NCI-H1092 (cell line): ENCODE results near the gene DNAJC6.
"Not testable (repeated sequence)": the region's sequence is repeated elsewhere in the genome, so short reads cannot be mapped to it uniquely, and the experiment has no call there.

Experiments
- DNase-seq: peaks from one replicate; lab custom pipeline; 2025; lab: John Stamatoyannopoulos, UW

Gene DNAJC6

DNA sequence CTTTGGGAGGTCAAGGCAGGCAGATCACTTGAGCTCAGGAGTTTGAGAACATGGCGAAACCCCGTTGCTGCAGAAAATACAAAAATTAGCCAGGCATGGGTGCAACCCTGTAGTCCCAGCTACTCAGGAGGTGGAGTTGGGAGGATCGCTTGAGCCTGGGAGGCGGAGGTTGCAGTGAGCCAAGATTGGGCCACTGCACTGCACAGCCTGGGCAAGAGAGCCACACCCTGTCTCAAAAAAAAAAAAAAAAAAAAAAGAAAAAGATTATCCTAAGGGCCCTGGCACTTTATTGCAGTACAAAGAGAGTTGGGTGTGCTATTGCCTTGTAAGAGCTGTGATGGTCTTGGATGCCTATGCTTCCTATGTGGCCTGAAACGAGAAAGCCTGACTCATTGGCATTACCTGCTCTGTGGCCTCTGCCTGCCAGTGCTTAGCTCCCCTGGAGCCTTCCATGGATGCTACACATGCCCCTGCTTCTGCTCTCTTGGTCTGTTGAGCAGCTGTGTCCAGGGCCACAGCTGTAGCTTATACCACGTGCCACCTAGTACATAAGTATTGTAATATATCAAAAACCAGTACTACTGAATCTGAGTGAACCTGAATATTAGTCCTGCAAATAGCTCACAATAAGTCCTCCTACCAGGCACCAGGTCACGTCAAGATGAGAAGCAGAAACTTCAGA lies 45.8 kb downstream of the DNAJC6 start:
- DNase-seq: no peak

DNA sequence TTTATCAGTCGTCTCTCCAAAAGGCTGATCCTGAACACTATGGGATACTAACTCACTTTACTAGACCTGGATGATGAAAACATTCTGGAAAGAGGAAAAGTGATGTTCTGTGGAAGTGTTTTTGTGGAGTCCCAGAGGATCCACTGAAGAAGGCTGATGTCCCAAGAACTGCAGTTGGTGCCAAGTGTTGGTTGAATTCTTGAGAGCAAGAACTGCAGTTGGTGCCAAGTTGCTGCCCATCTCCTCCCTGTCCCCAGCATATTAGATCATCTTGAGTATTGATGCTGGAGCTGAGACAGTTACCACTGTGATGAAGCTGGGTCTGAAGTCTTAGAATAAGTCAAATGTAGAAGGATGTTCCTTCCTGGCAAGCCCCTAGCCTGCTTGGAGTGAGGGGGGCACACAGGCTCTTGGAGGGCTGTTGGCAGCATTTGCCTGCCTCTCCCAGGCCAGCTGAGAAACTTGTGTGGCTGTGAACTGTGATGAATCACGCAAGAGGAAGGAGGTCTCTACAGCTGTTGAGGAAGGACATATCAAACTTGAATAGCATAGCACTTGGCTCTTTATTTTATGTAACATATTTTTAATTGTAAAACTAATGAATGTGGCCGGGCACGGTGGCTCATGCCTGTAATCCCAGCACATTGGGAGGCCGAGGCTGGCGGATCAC lies 48.1 kb downstream of the DNAJC6 start:
- no peak for DNase-seq

DNA sequence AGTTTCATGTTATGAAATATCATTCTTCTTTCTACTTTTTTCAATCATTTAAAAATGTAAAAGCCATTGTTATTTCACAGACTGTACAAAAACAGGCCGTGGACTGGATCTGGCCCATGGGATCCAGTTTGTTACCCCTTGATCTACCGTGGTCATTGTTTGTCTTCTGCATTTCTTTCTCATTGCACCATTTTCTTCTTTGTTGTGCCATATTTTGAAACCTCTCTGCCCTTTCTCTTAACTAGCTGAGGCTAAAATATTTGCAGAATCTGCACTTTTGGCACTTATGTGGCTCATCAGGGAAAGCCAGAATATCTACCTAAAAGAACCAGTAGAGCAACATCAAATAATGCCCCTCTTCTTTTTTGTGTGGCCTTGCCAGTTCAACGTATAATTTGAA lies 50.5 kb downstream of the DNAJC6 start:
- no peak for DNase-seq

DNA sequence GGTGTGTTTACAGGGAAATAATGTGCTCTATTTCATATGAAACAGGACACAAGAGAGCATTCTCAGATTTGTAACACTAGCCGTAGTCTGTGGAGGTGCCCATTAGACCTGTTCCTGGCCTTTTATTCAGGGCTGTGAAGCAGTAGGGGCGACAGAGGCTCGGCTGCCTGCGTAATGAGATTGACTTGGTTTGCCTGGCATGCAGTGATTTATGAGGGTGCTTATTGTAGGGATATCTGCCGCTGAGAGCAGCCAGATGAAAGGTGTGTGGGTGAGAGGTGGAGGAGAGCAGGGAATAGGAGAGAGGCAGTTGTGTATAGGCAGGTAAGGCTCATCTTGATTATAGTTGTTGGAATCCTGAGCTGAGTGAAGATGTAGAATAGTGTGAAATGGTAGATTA lies 51.3 kb downstream of the DNAJC6 start:
- DNase-seq: no peak

DNA sequence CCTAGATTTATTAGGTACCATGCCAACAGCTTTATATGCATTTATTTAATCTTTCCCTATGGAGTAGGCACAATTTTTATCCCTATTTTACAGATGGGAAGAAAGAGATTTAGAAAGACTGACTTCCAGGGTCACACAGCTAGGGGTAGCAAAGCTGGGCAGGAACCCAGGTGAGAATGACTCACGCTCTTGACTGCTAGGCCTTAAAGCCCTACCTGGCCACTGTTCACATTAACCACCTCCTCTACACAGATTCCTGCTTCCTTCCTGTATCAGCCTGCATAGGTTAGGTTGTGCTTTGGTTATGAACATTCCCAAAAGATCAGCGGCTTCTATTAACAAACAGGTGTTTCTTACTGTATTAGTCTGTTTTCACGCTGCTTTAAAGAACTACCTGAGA lies 53.2 kb downstream of the DNAJC6 start:
- DNase-seq: no peak

DNA sequence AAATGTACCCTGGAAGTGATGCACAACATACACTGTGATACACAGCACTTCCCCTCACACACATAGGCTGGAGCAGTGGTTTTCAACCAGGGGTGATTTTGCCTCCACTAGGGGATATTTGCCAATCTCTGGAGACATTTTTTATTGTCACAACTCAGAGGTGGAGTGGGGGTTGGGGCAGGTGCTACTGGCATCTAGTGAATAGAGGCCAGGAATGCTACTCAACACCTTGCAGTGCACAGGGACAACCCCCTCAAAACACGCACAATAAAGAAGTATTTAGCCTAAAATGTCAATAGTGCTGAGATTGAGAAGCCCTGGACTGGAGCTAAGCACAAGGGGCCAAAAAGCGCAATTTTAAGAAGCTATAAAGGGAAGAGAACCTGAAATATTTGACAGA lies 54.1 kb downstream of the DNAJC6 start:
- no peak for DNase-seq

DNA sequence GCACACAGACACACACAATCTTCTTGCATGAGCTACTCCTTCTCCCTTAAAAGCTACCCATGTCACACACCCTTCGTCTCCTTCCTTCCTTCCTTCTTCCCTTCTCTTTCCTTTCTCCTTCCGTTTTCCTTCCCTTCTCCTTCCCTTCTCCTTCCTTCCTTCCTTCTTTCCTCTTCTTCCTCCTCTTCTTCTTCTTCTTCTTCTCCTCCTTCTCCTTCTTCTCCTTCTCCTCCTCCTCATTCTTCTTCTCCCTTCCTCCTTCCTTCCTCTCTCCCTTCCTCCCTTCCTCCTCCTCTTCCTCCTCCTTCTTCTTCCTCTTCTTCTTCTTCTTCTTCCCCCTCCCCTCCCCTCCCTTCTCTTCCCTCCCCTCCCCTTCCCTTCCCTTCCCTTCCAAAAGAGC lies 59.1 kb downstream of the DNAJC6 start:
- no peak for DNase-seq

DNA sequence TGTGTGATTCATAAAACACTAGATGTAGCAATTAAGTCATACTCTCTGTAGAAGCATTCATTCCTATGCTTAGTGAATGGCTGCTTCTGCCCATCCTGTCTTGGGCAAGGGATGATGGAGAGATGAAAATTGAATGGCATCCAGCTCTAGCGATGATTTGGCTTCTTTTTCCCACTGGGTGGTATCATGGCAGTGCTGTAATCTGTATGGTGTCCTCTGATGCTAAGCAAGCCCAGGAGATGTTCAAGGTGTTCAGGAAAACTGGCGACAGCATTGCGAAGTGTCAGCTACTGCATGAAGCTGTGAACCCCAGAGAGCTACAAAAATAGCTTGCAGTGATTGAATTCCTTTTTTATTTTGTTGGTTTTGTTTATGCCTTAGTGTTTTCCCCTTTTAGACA lies 62.2 kb downstream of the DNAJC6 start:
- no peak for DNase-seq

DNA sequence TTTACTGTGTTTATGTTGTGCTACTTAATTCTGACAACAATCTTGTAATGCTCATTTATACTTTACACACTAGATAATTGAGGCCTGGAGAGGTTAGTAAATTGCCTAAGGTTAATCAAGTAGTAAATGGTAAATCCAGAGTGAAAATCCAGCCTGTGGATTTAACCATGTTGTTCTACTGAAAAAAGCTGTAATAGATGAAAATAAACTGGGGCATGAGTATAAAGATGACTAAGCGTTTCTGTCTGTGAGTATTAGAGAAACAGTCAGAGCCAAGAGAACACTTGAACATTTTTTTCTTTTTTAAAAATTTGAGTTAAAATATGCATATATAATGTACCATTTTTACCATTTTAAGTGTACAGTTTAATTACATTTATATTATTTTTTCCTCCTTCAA lies 63.2 kb downstream of the DNAJC6 start:
- DNase-seq: no peak

DNA sequence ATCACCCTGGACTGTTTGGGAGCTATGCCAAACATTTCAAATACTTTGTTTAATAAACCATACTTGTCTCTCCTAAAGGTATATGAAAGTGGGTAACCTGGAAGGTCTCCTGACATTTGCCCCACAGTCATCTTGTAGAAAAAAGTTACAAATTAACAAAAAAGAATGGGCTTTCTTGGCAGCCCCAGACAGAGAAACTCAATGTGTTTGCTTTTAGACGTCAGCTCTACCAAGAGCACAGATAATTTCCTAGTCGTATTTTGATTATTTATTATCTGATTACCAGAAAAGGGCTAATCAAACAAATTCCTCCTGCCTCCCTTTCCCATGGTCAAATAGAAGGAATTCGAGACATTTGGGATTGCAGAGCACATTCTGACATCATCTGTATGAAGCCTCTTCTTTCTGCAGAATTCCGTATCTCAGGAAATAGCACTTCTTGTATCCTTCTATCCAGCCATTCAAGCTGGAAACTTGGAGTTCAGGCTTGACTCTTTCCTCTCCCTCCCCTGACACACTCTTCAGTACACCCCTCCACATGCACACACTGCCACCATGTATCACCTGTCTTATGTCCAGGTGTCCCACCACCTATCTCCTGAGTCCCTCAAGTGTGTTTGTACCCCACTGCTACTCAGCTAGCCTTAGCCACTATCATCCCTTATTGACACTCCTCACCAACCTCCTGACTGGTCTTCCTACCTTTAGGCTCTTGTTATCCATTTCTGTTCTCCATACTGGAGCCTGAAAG lies 68.3 kb downstream of the DNAJC6 start:
- no peak for DNase-seq

DNA sequence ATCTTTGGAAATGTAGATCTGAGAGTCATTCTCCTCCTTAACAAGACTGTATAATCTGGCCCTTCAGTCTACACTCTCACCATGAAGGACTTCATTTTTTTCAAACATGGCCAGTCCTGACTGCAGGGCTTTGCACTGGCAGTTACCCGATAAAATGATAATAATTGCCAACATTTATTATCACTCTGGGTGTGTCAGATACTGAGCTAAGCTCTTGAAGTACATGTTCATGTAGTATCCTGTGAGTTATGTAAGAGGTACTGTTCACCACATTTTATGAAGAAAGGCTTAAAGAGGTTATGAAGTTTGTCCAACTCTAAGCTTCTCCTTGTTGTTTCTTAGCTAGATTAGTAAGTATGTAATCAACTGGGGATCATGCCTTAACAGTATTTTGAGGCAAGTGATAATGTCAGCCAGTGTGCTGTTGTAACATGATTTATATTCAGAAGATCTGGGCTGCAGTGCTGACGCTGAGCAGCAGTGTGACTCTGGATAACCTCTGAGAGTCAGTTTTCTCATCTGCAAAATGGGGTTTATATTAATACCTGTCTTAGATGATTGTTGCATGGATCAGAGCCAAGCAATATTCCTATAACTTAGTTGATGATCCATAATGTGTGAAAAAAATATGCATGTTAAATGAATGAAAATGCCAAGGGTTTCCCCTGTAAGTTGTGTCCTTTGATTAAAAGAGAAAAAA lies 69.1 kb downstream of the DNAJC6 start:
- no peak for DNase-seq

DNA sequence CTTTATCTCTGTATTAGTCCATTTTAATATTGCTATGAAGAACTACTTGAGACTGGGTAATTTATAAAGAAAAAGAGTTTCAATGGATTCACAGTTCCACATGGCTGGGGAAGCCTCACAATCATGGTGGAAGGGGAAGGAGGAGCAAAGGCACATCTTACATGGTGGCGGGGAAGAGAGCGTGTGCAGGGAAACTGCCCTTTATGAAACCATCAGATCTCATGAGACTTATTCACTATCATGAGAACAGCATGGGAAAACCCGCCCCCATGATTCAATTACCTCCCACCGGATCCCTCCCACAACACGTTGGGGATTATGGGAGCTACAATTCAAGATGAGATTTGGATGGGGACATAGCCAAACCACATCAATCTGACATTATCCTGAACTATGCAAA lies 75.1 kb downstream of the DNAJC6 start:
- DNase-seq: not testable (repeated sequence)

DNA sequence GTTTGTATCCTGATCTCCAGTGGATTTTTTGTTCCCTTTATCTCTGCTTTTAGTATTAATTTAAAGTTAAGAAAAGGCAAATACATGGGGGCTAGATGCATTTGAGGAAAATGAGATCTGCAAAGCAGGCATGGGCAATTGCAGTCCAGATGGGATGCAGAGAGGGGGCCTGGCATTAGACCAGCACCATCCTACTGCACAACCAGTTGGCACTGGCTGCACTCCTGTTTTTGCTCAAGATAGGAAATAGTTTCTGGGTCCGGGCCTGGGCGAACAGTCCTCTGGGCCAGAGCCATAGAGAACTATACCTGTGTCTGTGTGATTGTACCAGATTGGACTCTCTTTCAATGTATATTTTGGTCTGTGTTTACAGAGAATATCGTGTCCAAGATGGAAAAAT lies 77.1 kb downstream of the DNAJC6 start:
- DNase-seq: no peak

DNA sequence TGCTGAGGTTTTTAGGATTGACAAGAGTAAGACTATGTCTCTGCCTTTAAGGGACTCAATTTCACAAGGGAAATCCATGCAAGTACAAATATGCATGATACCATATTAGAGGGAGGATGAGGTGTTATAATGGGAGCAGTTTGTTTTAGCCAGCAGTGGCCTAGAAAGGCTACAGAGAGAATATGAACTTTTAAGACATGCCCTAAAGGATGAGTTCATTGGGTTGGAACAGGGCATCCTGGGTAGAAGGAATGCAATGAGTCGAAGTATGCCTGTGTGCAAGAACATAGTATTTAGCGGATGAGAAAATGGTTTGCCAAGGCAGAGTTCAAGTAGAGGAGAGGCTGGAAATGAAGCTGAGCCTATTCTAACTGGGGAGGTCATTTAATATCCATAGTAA lies 78.5 kb downstream of the DNAJC6 start:
- no peak for DNase-seq

DNA sequence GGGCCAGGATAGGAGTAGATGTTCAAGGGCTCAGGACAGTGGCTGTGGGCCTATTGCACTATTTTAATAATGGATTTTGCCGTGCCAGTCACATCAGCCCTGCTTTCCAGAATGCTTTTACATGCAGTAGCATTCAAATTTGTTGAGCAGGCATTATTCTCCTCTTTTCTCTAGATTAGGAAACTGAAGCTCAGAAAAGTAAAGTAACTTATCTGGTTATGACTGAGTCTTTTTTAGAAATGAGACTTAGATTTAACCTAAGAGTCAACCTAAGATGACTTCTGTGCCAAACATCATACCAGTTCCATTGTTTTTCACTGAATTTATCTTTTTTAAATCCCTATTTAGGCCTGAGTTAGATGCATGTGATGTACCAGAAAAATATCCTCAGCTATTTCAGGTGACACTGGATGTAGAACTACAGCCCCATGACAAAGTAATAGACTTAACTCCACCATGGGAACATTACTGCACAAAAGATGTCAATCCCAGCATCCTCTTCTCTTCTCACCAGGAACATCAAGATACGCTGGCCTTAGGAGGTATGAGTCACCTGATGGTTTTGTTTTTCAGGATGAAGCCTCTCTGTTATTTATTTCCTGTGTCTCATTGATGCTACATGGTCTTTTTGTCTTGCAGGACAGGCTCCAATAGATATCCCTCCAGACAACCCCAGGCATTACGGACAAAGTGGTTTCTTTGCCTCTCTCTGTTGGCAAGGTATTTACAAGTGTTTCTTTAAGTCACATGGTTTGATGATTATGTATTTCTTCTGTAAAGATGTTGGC lies 79.8 kb downstream of the DNAJC6 start:
- no peak for DNase-seq

DNA sequence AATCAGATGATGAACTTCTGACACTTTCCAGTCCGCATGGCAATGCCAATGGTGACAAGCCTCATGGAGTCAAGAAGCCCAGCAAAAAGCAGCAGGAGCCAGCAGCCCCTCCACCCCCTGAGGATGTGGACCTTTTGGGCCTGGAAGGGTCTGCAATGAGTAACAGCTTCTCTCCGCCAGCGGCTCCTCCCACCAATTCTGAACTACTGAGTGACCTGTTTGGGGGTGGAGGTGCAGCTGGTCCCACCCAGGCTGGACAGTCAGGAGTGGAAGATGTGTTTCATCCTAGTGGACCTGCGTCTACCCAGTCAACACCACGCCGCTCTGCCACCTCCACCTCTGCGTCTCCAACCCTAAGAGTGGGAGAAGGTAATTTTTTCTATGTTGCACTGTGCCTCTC lies 83.2 kb downstream of the DNAJC6 start:
- DNase-seq: no peak

DNA sequence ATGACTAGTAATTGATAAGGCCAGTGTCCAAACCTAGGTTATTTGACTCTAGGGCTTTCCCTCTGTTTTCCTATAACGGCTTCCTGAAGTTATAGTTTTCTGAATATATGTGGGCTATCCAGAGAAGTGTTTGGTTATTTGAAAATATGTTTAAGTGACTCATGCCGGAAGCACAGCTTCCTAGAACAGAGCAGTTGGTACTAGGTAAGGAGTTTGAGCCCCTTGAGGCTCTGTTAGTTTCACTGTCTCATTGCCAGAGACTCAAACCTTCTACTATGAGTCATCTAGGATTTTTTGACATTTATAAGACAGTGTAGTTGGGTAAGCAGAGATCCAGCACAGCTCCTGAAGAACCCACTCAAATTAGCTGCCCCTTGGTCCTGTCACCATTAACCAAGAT lies 84.0 kb downstream of the DNAJC6 start:
- no peak for DNase-seq

DNA sequence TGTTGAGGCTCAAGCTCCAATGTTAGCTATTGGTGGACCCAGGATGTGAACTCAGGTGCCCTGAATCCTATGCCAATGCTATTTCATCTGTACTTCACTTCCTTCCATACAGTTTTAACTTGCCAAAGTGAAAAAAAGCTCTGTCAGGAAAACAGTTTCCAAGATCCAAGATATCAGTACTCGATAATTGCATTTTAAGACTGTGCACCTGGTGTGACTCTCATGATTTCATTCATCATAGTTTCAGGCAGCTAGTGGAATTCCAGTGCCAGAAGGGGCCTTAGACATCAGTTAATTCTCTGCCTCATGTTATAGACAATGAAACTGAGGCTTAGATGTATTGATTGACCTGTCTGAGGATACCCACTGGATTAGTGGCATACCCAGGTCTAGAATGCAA lies 84.6 kb downstream of the DNAJC6 start:
- DNase-seq: no peak

DNA sequence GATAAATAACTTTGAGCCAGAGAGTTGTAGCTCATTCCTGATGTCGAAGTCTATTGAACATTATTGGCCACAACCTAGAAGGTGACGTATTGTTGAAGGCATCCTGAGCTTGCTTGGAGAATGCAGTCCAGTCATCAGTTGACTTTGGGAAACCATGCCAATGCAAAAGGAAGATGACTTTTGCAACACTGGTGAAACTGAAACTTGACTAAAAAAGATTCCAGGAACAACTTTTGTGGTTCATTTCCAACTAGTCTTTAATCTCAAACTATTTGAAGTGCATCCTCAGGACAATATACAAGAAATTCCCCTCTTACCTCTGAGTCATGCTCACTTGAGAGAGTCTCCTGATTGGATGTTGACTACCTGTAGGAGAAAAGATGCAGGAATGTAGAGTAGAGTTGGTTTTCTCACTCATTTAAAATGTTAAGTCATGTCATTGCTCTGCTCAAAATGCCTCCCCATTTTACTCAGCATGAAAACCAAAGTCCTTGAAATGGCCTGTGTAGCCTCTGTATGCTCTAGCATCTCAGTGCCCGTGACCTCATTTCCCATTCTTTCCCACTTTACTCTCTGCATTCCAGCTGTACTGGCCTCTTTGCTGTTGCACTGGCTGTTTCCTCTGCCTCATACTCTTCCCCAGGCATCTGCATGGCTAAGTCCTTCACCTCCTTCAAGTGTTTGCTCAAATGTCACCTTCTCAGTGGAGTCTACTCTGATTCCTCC lies 86.7 kb downstream of the DNAJC6 start:
- no peak for DNase-seq

DNA sequence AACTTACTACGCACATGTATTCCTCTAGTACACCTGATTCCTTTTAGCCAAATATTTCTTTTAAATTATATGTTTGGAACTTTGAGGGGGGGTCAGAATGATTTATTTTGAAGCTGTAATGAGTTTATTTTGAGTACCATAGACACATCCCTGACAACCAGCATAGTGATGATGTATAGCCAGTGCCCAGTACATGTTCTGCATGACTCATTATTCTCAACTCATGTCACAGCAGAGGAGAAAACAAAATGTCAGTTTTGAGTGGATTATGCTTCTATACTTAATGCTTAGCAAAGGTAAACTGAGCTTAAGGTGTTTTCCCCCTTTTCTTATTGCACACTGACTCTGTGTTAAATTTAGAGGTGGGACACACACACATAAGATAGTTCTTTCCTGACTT lies 88.7 kb downstream of the DNAJC6 start:
- no peak for DNase-seq

DNA sequence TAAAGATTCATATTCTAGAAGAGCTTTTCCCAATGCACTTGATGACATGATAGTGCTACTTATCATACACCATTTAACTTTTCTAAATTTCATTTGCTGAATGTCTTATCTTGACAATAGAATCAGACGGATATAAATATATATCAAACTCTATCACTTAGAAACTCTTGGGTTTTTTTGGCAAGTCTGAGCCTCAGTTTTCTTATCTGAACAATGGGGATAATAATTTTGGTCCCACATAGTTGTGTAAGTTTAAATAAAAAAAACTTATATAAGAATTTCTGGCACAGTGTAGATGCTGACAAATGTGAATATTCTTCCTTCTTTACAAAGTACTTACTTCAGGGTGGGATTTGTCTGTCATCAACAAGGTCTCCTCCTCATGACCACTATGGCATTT lies 89.7 kb downstream of the DNAJC6 start:
- DNase-seq: no peak
